ENCODE data around the gene LRMDA. TPM values are rescaled to one million over a fixed set of nuclear protein-coding genes. Genes with fewer than 3 reads are reported as not detected.

The LRMDA gene
- total RNA-seq, 1 experiment from 2014 or later, result not detected

- ChIA-PET POLR2A (ENCODE audit: low non-redundant PET) (no interaction called here), CTCF (no interaction called here)
- no peak overlapping the region for H3K4me3 ChIP-seq (ENCODE audit: low read depth, low read length, poor library complexity, severe bottlenecking)
- no peak overlapping the region for H3K27ac ChIP-seq (ENCODE audit: low read depth, low read length, poor library complexity, severe bottlenecking)
- H3K4me1 ChIP-seq (ENCODE audit: insufficient read depth, low read length, poor library complexity, severe bottlenecking), result no peaks in the 10 kb centered on the region
- no peaks in the 10 kb centered on the region for H3K36me3 ChIP-seq (ENCODE audit: insufficient read depth, low read length, poor library complexity, severe bottlenecking)
- intact Hi-C loops (cut with micrococcal nuclease; ENCODE audit: unreplicated experiment), result loop anchor here (10.0 kb wide), 1 partner anchor 515 kb away; the partner anchor contains the start of gene ZNF503
- TF ChIP-seq CTCF (conservative IDR thresholded peaks at IDR 0.05; ENCODE audit: low read depth, low read length) (no peak), EZH2 (IDR thresholded peaks at IDR 0.05; ENCODE audit: borderline replicate concordance, low read depth, low read length, poor library complexity, severe bottlenecking) (no peak)
- peaks cover 23% of the 10 kb centered on the region for H3K27me3 ChIP-seq (replicated peaks; ENCODE audit: insufficient read depth, low read depth, low read length, poor library complexity)
- BruUV-seq (replicated peaks), result no TSS peak
- H3K9me3 ChIP-seq (ENCODE audit: low read depth, low read length, poor library complexity, severe bottlenecking), result no peaks in the 10 kb centered on the region
- DNase-seq (ENCODE audit: low spot score), result no peak
Measured at GRCh38 chr10:75919913-75920312, 488.5 kb downstream of the LRMDA start.

GRCh38 chr10:75922435-75922834 is 491.0 kb downstream of the LRMDA start:
- ChIA-PET CTCF (interaction anchor here (0.6 kb wide), 1 partner anchor 143 kb away, joined by 4 read pairs; no protein-coding TSS in a partner anchor), POLR2A (ENCODE audit: low non-redundant PET) (no interaction called here)
- Histone ChIP-seq H3K4me1 (ENCODE audit: insufficient read depth, low read length, poor library complexity, severe bottlenecking) (no peaks in the 10 kb centered on the region), H3K36me3 (ENCODE audit: insufficient read depth, low read length, poor library complexity, severe bottlenecking) (no peaks in the 10 kb centered on the region), H3K27me3 (replicated peaks; ENCODE audit: insufficient read depth, low read depth, low read length, poor library complexity) (peaks cover 29% of the 10 kb centered on the region), H3K27ac (ENCODE audit: low read depth, low read length, poor library complexity, severe bottlenecking) (no peak overlapping the region), H3K4me3 (ENCODE audit: low read depth, low read length, poor library complexity, severe bottlenecking) (no peak overlapping the region), H3K9me3 (ENCODE audit: low read depth, low read length, poor library complexity, severe bottlenecking) (no peaks in the 10 kb centered on the region)
- intact Hi-C loops (cut with micrococcal nuclease; ENCODE audit: unreplicated experiment), result no loop called here
- BruUV-seq (replicated peaks), result no TSS peak
- no peak for DNase-seq (ENCODE audit: low spot score)
- TF ChIP-seq CTCF (conservative IDR thresholded peaks at IDR 0.05; ENCODE audit: low read depth, low read length) (peak; percentile 42; the same call in 1 of the 2 replicates), EZH2 (IDR thresholded peaks at IDR 0.05; ENCODE audit: borderline replicate concordance, low read depth, low read length, poor library complexity, severe bottlenecking) (no peak)

GRCh38 chr10:75924309-75924902 is 493.0 kb downstream of the LRMDA start:
- intact Hi-C loops (cut with micrococcal nuclease; ENCODE audit: unreplicated experiment), result no loop called here
- Histone ChIP-seq H3K9me3 (ENCODE audit: low read depth, low read length, poor library complexity, severe bottlenecking) (no peaks in the 10 kb centered on the region), H3K36me3 (ENCODE audit: insufficient read depth, low read length, poor library complexity, severe bottlenecking) (no peaks in the 10 kb centered on the region), H3K4me3 (ENCODE audit: low read depth, low read length, poor library complexity, severe bottlenecking) (no peak overlapping the region), H3K4me1 (ENCODE audit: insufficient read depth, low read length, poor library complexity, severe bottlenecking) (no peaks in the 10 kb centered on the region), H3K27me3 (replicated peaks; ENCODE audit: insufficient read depth, low read depth, low read length, poor library complexity) (peaks cover 29% of the 10 kb centered on the region), H3K27ac (ENCODE audit: low read depth, low read length, poor library complexity, severe bottlenecking) (no peak overlapping the region)
- no peak for DNase-seq (ENCODE audit: low spot score)
- CTCF ChIA-PET, result no interaction called here
- POLR2A ChIA-PET (ENCODE audit: low non-redundant PET), result no interaction called here
- BruUV-seq (replicated peaks), result no TSS peak
- TF ChIP-seq CTCF (conservative IDR thresholded peaks at IDR 0.05; ENCODE audit: low read depth, low read length), result no peak
- TF ChIP-seq EZH2 (IDR thresholded peaks at IDR 0.05; ENCODE audit: borderline replicate concordance, low read depth, low read length, poor library complexity, severe bottlenecking), result no peak
